CD4-positive, alpha-beta T cell treated with Interleukin-10 for 1 hour (primary cell): ENCODE results near the gene NFIB.

Experiments
- DNase-seq: peaks from one replicate; pipeline ENCODE4 v3.0.0-alpha.2; 2020

NFIB gene

GRCh38 chr9:14179449-14179848, 134.5 kb downstream of the NFIB start:
- no peak for DNase-seq

DNA sequence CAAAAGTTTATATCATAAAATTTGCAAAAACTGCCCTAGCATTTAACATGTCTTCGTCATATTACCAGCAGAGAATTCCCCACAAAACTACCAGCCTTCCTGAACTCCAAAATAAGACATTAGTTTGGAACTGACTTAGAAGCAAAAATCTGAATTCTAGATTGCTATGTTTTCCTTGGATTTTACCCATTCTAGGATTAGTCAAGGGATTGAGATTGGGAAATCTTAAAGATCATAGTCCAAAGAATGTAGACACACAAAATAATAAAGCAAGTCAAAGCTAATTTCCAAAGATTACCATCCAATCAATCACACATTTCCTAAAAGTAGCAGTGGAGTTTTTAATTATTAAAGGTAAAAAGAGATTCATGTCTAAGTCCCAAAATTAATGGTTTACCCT, 138.2 kb downstream of the NFIB start:
- no peak for DNase-seq

GRCh38 chr9:14173713-14174112, 140.2 kb downstream of the NFIB start:
- DNase-seq, result no peak

GRCh38 chr9:14170973-14171596, 142.9 kb downstream of the NFIB start:
- no peak for DNase-seq

GRCh38 chr9:14170392-14170931, 143.5 kb downstream of the NFIB start:
- DNase-seq, result no peak

GRCh38 chr9:14168381-14168780, 145.6 kb downstream of the NFIB start:
- DNase-seq, result no peak

GRCh38 chr9:14165376-14166035, 148.4 kb downstream of the NFIB start:
- DNase-seq, result no peak

GRCh38 chr9:14164908-14165307, 149.0 kb downstream of the NFIB start:
- DNase-seq, result no peak

DNA sequence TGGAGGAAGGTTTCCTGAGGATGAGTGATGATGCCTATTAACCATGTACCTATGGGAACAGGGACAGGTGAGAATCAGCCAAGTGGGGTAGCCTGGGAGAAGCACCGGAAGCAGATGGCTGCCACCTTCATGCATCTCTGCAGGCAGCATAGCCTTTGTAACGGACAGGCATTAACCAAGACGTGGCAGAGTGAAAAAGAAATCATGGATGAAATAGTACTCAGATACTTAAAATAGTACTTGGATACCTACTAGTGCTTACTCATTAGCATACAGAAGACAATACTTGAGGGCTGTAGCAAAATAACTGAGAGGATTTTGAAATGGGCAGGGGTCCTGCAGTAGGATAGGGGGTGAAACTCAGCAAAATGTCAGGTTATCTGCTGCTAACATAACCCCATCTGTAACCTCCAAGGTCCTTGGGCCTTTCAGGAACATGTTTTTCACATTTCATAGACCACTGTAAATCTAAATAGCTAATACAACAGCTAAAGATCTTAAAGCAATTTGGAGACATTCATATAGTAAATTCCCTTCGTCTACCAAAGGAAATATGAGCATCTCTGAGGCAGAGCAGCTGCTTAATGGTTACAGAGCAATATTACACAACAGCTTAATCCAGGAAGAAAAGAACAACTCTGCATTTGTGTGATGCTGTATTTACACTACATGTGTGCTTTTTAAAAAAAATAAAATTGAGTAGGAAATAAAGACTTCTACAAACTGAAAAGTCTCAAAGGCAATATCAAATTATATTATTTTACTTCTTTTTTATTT, 154.3 kb downstream of the NFIB start:
- no peak for DNase-seq

- DNase-seq, result no peak
These were observed 155.0 kb downstream of the NFIB start for GRCh38 chr9:14158916-14159315.

DNA sequence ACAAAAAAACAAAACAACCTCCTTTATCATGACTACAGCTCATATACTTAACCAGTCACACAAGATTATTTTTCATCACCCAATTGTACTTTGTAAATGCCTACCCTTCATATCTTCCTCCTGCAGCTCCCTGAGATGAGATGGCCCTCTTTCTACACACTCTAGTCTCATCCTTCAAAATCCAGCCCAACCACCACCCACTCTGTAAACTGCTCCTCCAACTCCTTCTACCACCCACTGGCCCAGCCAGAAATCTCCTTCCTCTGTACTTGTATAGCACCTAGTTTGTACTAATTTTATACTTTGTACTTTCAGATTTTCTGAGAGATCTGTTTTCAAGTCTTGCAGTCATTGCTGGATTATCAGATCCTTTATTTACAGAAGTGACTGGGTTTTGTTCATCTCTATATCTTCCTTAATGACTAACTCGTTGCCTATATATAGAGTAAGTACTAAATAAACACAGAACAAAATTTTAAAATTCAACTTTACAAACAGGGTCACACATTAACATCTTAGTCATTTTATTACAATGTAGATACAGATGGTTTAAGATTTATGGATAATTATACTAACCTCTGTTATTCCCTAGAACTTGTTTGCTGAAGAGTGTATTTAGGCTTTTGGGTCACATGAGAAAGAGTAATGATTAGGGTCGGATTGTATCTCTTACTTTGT, 155.7 kb downstream of the NFIB start:
- no peak for DNase-seq

DNA sequence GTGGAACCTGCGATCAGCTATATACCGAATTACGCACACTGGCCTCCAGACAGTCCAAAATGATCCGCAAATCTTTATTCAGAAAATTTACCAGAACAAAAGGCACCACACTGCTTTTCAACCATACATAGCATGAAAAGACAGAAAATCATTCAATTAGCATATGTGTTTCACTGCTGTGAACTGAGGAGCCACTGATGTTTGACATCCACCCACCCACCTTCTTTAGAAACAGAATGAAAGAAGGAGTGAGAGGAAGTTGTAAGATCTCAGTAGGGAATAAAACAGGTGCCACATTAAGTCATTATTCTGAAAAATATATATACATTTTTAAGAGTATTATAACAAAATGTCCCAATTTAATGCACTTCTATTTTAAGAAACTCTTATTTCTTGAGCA, 156.8 kb downstream of the NFIB start:
- no peak for DNase-seq

- no peak for DNase-seq
These were observed 157.9 kb downstream of the NFIB start for GRCh38 chr9:14156046-14156445.

GRCh38 chr9:14155237-14155636, 158.7 kb downstream of the NFIB start:
- DNase-seq, result no peak

DNA sequence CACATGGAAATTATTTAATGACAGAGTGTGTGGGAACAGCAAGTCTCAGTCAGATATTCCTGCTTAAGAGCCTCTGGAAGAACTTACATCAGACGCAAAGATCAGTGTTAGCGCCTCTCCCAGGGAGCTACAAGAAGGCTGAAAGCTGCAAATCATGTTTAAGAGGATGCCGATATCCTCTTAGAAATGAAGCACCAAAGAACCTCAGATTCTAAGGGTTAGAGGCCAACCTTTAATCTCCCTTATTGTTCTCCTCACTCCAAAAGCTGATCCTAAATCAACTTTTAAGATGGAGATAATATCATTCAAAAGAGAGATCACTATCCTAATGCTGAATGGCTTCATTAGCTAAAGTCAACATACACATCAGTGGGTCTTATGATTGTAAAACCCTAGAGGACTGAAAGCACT, 160.6 kb downstream of the NFIB start:
- DNase-seq, result no peak

- no peak for DNase-seq
These were observed 162.5 kb downstream of the NFIB start for GRCh38 chr9:14151451-14151850.

DNA sequence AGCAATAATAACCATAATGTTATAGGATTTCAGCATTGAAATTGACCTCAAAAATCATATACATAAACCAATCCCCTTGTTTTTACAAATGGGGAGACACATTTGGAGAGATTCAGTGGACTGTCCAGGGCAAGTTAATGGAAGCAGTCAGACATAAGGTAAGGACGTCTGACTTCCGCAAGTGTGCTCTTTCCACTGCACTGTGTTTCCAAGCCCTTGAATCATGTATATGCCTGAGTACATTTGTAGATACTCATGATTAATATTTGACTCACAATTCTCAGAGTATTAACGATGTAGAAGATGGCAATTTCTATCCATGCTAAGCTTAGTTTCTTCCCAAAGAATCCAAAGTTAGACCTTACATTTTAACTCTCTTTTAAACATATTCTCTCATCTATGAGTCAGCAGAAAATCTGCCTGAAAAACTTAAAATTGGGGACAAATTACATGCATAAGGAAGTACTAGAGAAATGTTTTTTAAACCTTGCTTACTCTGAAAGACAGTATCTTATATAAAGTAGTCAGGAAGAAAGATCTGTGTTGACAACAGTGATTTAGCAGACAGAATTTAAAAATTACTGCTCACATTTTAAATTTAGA, 165.3 kb downstream of the NFIB start:
- no peak for DNase-seq

DNA sequence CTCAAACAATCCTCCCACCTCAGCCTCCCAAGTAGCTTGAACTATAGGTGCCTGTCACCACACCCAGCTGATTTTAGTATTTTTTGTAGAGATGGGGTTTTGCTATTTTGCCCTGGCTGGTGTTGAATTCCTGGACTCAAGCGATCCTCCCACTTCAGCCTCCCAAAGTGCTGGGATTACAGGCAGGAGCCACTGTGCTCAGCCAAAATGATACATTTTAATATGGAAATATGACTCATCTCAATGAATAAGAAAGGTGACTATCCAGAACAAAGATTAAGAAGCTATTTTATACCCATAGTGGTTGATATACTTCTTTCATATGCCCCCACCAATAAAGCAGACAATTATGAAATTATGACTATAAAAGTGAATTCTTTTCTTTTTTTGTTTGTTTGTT, 166.2 kb downstream of the NFIB start:
- DNase-seq, result no peak

GRCh38 chr9:14146201-14146874, 167.6 kb downstream of the NFIB start:
- no peak for DNase-seq

GRCh38 chr9:14144215-14144614, 169.7 kb downstream of the NFIB start:
- no peak for DNase-seq

GRCh38 chr9:14141699-14142098, 172.2 kb downstream of the NFIB start:
- DNase-seq, result no peak

DNA sequence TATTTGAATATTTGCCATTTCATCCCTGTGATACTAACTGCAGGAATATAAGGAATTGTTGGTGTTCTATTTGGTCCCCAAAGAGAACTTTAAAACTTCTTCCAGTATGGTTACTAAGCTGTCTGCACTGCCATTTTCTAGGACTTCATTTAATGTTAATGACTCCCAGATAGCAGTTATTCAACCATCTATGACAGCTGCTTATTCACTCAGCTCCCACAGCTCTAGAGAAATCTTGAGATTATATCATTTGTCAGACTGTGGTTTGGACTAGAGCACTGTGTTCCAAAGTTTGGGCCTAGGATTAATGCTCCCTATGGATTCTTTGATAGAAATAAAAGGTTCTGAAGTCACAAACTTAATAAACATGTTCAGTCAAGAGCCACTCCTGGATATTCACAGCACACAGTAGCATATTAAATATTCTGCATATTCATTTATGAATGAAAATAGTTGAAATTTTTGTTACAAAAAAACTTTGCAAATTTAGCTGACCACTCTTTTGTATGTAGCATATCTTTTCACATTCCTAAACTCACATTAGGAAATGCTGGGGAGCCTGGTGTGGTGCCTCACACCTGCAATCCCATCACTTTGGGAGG, 173.7 kb downstream of the NFIB start:
- DNase-seq, result no peak
